TTC549 (cell line): ENCODE data around the gene CEP295NL.
"Not testable (repeated sequence)": the region's sequence is repeated elsewhere in the genome, so short reads cannot be mapped to it uniquely, and the experiment has no call there.

Experiments used
- FAIRE-seq: peaks from 2 replicates; lab custom pipeline; 2012; peaks lifted over from hg19 to GRCh38; lab: Jason Lieb, UNC

CEP295NL gene, protein sequence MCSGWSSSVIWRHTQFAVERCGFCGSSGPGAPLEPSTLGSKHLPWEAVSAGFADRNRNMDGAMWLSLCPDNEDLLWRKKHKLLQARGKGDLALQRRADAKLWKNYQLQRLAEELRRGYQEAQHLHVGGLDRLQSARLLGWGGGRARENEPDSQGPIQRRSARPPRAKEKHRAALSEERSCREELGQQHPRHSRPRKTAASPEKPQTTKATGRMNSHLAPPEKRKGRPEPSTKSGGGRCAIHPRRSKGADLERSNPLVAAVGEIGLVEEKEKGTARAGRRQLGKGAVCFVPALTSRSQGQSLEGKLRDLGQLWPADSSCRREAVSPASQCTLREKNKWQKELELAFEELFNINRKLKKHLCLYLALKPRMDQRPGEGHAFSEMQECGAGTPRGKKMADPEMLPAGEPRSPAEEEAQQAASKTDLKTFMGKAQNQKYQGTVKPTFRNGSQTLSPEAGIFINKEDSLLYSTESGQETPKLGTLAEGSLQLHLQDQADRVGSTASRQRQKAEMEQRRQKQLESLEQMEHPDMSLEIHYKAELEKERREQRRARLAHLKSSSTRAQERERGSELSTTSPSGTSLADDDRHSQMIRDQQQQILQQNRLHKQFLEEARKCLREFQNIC

DNA sequence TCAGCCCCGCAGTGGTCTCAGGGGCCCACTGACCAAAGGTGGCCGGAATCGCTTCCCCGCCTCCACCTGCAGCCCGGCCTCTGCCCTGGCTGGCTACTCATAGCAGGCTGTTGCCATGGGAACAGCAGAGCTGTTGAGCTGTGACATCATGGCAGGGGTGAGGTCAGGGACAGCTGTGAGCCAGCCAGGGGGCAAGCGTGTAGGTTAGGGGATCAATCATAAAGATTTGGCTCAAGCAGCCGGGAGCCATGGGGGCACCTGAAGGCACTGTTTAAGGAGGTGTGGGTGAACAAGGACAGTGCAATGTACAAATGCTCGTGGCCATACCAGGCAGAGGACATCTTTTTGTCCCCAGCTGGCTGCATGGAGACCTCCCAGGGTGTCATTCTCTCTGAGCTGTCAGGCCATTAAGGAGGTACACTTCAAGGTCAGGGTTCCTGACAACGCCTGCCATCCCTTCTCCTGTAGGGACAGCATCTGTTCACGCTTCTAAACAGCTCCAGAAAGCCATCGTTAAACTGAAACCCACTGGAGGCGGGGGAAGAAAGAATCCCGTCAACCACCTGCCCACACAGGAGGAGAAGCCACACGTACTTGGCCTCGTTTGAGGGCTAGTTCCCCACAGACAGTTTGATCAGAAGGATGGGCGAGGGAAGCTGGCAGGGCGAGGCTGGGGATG is at the start of gene CEP295NL:
Gene CEP295NL (minus strand): TSS at position 101 of the 679 bp plus-strand sequence. CDS start 1,373 bp downstream, outside the sequence.
- no peak for FAIRE-seq

DNA sequence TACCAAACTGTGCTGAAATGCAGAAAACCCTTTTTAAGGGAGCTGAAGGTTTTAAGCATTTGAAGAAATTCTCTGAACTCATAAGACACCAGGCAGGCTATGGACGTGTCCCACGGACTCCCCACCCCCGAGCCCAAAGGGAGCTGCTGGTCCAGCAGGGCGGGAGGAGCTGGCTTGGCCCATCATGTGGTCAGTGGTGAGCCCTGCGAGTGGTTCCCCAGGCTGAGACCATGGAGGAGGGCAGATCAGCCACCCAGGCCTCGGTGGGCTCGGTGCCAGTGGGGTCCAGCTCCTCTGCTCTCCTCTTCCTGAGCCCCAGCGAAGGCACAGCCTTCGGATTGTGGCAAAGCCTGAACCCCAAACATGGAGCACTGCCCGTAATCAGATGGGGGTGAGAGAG is 49.7 kb upstream of the CEP295NL start:
- FAIRE-seq = no peak

DNA sequence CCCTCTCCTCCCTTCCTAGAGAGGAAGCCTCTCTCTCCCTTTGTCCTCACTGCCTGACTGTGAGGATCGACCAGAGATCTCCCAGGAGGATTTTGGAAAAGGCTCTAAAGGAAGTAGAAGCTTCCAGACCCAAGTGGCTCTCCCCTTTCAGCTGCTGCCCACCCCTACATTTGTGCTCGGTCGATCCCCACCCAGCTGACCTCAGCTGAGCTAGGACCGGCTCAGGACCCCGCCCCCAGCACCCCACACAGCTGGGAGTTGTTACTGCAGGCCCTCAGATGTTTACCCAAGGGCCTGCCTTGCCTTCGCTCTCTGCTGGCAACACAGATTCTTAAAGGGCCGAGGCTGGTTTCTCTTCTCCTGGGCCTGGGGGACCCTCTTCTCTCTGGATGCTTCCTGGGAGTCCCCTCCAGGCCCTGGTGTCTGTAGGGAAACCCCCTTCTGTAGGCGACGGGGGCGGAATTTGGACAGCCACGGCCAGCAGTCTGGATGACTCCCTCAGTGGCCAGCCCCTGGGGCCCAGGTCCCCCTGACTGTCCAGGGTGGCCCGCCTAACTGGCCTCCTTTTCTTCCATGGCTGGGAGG is 49.1 kb upstream of the CEP295NL start:
- FAIRE-seq = no peak

DNA sequence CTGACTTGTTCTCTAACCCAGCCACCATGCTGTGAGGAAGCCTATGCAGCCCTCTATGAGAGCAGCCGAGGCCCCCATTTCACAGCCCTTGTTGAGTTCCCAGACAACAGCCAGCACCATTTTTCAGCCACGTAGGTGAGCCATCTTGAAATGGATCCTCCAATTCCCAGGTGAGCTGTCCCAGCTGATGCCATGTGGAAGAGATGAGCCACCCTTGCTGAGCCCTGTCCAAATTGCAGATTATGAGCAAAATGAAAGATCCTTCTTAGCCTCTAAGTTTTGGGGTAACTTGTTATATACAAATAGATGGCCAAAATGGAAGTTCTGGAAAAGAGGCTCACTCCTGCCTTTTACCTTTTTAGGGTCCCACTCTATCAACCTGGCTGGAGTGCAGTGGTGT is 47.9 kb upstream of the CEP295NL start:
- FAIRE-seq = no peak

DNA sequence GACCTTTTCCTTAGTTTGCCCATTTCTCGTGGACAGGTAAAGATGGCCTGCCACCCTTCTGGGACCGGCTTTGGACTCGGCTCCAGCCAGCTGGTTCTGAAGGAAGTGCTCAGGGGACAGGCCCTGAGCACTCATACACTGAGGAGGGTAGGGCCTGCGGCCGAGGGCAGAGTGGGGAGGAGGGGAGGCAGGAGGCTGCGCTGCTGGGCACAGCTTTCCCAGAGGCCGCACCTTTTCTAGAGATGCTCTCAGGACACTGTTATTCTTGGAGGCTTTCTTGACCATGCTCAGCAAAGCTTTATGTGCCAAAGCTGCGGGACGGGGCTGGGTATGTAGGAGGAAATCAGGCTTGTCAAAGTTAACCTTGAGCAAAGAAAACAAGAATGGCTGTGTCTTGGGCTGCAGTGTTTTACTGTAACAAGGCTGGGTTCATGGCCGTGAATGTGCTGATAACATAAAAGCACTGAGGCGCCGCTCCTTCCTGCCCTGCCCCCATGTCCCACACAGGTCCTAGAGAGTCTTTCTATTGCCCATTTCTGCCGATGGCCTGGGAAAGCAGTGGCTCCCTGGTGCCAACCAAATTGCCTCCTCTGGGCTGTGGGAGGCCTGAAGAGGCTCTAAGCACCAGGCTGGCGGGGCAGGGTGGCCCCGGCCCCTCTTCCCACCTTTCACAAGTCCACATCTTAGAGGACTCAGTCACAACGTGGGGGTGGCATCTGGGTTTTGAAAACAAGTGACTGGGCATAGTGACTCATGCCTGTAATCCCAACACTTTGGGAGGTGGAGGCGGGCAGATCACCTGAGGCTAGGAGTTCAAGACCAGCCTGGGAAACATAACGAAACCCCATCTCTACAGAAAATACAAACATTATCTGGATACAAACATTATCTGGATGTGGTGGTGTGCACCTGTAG is 44.5 kb upstream of the CEP295NL start:
- FAIRE-seq = no peak

DNA sequence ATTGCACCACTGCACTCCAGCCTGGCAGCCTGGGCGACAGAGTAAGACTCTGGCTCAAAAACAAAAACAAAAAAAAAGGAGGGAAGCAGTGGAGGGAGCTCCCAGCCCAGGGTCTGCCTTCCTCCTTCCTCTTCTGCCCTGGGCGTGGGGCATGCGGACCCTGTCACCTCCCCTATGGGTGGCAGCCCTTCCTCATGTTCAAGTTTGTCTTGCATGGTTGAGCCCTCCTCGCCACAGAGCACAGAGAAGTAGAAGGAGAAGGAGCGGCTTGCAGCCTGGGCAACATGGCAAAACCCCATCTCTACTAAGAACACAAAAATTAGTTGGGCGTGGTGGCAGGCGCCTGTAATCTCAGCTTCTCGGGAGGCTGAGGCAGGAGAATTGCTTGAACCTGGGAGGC is 43.6 kb upstream of the CEP295NL start:
- no peak for FAIRE-seq

DNA sequence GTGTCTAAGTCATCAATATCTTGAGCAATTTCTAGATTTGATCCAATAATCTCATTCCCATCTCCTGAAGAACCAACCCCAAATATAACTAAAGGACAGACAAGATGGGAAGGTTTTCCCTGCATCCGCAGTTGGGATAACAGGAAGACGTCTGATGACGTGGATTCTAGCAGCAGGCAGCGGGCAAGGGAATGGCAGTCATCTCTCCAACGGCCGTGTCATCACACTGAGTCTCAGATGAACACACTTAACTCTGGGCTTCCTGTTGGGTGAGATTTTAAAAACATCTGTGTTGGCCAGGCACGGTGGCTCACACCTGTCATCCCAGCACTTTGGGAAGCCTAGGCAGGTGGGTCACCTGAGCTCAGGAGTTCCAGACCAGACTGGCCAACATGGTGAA is 43.1 kb upstream of the CEP295NL start:
- FAIRE-seq = no peak

DNA sequence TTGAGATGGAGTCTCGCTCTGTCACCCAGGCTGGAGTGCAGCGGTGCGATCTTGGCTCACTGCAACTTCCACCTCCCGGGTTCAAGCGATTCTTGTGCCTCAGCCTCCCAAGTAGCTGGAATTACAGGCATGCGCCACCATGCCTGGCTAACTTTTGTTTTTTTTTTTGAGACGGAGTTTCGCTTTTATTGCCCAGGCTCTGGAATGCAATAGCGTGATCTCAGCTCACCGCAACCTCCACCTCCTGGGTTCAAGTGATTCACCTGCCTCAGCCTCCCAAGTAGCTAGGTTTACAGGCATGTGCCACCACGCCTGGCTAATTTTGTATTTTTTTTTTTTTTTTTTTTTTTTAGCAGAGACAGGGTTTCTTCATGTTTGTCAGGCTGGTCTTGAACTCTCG is 42.5 kb upstream of the CEP295NL start:
- FAIRE-seq = not testable (repeated sequence)

DNA sequence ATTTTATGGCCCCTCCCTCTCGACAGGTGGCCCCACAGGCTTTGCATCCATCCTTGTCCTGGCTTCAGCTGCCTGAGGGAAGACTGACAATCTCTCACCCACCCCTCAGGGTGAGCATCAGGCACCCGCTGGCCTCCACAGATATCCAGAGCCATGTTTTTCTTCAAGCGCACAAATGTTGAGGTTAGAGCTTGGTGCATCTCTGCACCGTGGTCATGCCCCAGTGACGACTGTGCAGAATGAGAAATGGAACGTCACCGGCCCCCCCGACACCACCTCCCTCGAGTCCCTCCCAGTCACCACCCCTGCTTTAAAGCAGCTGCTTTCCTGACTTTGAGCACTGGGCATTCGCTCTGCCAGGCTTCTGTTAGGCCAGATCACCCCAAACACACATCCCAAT is 42.0 kb upstream of the CEP295NL start:
- no peak for FAIRE-seq

DNA sequence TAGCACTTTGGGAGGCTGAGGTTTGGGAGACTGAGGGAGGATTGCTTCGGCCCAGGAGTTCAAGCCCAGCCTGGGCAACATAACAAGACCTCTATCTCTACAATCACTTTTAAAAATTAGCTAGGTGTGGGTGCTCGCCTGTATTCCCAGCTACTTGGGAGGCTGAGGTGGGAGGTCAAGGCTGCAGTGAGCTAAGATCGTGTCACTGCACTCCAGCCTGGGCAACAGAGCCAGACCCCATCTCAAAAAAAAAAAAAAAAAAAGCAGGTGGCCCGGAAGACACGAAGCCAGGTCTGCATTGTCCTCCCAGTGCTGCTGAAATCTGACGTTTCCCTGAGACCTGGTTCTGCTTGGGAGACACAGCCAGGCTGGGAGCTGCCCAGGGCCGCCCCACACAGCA is 41.0 kb upstream of the CEP295NL start:
- no peak for FAIRE-seq

DNA sequence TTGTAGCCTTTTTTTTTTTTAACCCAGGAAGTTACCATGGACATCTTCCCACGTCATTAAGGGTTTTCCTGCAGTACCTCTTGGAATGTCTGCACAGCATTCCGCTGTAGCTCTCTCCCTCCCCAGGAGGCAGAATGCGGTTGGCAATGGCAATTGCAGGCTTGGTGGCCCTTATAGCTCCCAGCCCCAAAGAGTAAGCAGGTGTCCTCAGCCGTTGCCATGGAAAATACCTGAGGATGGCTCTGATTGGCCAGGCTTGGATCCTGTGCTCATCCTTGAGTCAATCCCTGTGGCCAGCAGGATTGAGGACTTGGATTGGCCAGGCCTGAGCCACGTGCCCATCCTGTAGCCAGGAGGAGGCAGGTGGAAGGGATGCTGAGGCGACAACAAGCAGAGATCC is 37.7 kb upstream of the CEP295NL start:
- no peak for FAIRE-seq

DNA sequence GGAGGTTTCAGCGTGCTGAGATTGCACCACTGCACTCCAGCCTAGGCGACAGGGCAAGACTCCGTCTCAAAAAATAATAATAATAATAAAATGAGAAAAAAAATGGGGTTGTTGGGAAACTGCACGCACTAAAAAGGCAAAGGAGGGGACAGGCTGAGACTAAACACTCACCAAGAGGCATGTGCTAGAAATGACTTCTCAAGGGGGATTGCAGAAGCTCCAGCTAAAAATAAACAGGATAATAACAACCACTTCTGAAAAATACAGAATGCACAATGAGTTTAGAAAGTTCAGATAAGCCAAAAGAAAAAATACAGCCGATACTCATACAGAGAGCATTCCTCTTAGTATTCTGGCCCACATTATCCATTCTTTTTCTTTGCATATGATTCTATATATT is 37.3 kb upstream of the CEP295NL start:
- FAIRE-seq = no peak

DNA sequence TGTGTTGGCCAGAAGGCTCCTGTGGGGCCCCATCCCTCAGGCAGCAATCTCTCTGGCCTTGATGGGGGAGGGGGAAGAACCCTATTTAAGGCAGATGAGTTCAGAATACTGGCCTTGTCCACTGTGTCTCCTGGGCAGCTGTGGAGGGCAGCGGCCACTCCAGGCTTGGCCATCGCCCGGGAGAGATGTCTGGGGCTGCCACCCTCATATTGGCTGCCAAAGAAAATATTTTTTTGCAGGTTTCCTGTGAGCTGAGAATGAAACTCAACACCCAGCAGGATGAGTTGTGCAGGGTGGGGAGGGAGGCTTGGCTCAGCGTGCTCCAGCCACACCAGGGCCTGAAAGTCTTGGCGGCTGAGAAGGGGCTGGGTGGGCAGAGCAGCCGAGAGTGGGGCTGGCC is 36.6 kb upstream of the CEP295NL start:
- FAIRE-seq = no peak

DNA sequence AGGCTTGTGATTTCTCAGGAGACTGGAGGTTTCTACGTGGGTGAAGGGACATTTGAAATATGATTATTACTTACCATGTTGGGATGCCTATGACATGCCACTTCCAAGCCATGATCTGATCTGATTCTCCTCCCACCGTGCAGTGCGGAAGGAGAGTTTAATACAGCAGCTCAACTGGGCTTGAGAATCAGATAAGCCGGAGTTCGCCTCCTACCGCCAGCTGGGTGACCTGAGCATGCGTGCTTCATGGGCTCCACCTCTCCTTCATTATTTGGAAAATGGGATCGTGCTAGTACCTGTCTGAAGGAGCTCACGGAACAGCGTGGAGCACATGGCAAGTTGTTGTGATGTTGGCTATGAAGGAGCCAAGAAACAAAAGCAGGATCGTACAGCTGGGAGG is 34.6 kb upstream of the CEP295NL start:
- no peak for FAIRE-seq

DNA sequence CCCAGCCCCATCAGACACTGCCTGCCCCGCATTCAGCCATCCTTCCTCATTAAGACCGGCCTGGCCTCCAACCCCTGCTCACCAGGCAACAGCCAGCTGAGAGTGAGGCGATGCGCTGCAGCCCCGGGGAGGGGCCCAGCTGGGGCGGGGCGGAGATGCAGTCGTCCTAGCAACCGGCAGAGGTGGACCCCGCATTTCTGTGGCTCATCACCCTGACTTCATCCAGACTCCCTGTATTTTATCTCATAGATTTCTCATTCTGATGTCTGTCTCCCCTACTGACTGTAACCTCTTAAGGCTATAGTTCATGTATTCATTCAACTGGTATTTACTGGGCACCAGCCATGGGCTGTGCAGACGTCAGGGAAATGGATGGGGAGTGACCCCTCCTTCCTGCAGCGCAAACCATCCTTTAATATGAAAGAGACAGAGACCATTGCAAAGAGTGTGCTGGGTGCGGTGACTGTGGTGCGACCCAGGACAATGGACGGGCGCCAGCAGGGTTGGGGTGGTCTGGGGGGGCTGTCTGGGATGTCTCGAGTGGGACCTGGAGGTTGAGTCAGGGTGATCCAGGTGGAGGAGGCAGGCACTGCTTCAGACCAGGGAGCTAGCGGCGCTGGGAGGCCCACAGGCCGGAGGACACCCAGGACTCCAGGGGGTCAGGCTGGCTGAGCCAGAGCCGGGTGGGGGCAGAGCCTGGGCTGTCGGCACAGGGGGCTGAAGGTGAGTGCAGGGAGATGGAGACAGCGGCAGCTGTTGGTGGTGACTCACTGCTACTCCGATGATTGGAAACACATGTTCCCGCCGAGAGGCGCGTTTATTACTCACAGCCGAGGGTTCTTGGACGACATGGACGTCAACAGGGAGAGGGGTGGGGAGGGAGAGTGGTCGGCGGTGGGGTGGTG is 32.7 kb upstream of the CEP295NL start:
- FAIRE-seq = no peak

DNA sequence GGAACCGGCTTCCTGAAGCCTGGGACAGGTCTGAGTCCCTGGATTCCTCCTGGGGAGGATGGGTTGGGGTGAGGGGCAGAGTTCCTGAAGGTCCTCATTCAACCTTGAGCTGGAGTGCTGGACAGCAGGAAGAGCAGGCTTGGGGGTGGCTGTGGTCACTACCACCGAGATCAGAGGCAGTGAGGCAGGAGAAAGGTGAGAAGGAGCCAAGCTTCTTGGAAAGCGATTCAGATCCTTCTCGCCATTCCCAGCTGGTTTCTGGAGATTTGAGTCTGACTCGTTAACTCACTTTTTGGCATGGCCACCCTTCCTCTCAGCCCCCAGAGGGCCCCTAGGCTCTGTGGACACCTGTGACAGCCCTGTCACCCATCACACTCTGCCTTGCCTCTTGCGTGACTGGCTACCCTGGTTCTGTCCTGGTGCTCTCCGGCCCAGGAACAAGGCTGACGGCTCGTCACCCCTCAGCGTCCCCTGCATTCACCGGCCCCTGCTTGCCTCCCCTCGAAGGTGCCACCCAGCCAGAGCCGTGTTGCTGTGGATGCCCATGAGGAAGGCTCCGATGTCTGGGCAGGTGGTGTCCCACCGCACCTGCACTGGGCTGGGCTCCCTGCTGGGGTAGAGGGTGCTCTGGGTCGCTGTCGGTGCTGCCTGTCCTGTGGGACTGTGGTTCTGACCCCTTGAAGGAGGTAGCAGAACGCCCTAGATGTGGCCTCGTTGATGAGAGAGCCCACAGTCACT is 31.8 kb upstream of the CEP295NL start:
- FAIRE-seq = no peak

DNA sequence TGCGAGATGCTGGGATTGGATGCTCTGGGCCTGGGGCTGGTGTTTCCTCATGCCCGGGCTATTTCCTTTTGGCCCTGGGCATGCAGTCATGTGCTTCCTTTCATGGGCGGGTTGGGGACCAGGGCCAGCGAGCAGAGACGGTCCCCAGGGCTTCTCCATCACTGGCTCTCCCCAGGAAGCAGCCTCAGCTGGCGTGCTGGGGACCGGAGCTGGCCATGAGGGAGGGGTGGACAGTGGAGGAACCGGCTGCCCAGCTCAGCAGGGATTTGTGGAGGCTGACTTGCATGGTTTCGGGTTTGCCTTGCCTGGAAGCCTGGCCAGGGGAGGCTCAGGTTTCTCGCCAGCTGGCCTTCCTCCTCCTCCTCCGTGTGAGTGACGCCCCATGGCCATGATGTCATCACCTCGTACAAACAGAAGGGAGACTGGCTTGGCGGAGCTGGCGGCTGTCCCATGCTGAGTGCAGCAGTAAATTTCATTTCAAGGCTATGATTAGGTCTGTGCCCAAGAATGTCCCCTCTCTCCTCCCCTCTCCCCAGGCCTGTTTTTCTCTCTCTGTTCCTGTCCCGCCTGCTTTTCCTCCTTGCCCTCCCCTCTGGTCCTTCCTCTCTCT is 31.1 kb upstream of the CEP295NL start:
- FAIRE-seq = no peak

DNA sequence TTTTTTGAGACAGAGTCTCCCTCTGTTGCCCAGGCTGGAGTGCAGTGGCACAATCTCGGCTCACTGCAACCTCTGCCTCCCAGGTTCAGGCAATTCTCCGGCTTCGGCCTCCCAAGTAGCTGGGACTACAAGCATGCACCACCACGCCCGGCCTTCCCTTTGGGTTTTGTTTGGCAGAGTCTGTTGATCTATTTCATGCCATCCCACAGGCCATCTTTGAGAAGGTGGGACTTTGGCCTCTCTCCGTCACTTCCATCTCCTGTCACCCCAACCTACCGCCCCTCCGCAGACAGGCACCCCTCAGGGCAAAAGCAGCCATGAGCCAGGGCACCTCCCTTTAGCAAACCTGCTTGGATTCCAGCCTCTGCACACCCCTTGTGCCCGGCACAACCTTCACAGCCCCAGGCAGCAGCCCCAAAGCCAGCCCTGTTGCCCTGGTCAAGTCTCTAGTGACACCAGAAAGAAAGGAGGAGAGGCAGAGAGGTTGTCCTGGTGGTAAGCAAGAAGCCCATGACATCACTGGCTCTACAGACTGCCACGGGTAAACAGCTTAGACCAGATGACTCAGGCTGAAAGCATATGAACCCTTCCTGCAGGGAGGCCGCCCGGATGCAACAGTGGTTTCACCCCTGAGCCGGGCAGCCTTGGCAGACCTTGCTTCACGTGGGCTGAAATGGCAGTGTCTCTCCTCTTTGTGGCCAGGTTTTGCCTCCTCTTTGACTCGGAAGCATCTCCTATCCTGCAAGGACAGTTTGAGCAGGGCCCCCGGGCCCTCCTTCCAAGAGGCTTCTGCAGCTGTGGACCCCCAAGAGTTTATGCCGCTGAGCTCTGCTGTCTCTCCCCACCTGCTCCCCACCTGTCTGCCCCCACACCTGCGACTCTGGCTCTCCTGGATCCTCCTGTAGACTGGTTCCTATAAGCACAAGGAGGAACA is 30.3 kb upstream of the CEP295NL start:
- FAIRE-seq = no peak
